Ureter (tissue), 1 donor: ENCODE data around the gene CTIF. TPM values are rescaled to one million over a fixed set of nuclear protein-coding genes. Genes with fewer than 3 reads are reported as not detected.

ENCODE experiments used
- DNase-seq: peaks from one replicate; pipeline ENCODE4 v3.0.0-alpha.2; 2020; ENCODE audit warnings: low spot score
- total RNA-seq: library from RNA; stranded (reverse); gene quantifications from one replicate; pipeline ENCODE4 v1.2.4, GENCODE V29; 2023
- donor health status: DM: yes; HTN: yes; CAD: no.

The CTIF gene
- total RNA-seq, 1 donor from 2014 or later, result 62.3 TPM

DNA sequence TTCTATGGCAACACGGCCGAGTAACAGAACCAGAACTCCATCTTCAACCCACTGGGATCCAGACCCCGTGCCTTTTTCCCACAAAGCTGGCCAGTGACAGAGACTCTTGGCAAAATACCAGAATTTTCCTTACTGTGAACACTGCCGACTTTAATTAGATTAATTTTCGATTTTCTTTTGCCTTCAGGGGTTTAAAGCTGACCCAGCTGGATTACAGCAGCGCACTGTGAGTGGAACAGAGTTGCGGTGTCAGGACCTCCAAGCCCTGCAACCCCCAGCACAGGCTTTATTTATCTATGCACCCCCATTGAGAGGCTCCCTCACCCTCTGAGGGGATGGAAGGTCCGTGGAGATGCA lies 36.4 kb downstream of the CTIF start:
- no peak for DNase-seq

DNA sequence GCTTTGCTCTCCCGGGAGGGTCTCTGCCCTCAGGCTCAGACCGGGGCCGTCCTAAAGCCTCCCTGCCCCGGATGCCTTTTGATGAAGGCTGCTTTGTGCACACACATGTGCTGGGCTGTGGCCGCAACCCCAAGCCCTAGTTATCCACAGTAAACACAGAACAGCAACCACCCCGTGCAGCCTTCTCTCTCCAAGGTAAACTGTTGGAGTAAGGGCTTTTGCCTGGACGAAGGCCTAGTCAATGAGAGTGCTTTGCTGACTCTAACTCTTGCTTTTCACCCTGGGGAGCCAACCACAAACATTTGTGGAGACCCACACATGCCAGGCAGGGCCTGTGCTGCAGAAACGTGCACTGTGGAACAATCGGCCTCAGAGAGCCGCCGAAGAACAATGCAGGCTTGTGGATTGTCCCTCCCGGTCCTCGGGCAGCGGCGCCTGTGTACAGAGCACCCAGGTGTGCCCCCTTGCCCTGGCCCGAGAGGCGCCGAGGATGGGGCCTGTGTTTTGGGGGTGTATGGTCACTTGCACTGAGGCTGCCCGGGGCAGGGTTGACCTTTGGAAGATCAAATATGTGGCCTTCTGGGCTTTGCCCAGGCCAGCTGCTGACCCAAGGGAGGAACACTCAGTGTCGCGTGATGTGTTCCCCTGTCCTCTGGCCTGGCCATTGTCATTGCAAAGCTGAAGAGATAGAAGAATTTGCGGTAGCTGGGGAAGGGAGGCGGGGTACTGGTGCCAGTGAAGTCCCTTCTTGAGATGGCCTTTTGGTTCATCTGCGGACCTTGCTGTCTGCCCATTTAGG lies 37.0 kb downstream of the CTIF start:
- DNase-seq, result no peak

DNA sequence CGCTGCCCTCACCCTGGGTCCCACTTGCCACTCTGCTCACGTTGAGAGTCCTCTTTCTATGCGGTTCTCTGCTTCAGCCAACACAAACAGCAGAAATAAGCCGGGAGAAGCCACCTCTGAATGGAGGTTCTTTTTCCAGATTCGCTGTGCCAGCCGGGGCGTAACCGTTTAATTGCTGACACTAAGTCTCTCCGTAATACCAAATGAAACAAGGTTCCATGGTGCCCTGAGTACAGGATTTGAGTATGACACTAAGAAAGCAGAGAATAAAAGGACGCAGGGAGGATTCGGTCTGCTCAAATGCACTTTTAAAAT lies 37.6 kb downstream of the CTIF start:
- DNase-seq, result no peak

DNA sequence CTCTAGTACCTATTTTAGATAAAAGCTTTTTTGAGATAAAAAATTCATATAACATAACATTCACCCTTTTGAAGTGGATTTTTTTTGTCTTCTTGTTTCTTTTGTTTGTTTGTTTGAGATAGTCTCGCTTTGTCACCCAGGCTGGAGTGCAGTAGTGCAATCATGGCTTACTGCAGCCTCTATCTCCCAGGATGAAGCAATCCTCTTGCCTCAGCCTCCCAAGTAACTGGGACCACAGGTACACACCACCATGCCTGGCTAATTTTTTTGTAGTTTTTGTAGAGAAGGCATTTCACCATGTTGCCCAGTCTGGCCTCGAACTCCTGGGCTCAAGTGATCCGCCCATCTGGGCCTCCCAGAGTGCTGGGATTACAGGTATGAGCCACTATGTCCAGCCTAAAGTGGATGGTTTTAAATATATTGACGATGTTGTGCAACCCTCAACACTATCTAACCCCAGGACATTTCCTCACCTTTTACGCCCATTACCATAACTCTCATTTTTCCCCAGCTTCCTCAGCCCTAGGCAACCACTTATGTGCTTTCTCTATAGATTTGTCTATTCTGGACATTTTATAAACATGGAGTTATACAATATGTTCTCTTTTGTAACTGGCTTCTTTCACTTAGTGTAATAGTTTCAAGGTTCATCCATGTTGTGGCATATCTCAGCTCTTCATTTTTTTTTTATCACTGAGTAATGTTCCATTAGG lies 38.8 kb downstream of the CTIF start:
- DNase-seq, result no peak

GRCh38 chr18:48578289-48578688 lies 39.5 kb downstream of the CTIF start:
- DNase-seq, result no peak

DNA sequence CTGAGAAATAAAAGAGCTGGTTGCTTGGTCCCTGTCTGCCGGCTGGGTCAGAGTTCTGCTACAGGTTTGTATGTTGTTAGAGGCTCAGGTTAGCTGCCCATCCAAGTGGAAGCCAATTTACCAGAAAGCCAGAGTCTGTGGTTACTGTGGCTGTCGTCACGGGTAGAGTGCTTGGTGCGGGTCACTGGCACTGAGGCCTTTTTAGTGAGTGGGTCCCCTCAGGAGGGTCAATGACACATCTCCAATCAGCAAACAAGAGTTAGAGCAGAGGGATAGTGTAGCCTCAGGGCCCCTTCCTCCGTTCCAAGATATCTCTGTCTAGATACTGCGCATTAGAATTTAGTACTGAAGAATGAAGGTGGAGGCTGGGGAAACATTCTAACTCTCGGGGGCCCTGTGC lies 41.2 kb downstream of the CTIF start:
- no peak for DNase-seq

DNA sequence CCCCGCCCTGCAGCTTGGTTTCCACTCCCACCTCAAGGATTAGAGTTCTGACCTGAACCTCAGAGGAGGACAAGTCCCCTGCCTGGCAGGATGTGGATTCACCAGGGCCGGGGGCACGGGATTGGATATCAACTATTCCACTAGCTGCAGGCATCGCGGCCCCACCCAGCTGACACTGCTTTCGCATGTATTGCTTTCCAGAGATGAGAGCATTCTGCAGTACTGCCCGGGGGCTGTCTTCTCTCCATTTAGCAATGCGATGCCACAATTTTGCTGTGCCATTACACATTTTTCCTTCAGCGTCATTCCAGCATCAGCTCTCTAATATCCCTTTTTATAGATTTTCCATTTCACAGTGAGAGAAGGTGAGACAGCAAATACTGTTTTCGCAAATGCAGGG lies 42.0 kb downstream of the CTIF start:
- DNase-seq, result no peak

GRCh38 chr18:48581206-48581605 lies 42.4 kb downstream of the CTIF start:
- DNase-seq, result no peak

DNA sequence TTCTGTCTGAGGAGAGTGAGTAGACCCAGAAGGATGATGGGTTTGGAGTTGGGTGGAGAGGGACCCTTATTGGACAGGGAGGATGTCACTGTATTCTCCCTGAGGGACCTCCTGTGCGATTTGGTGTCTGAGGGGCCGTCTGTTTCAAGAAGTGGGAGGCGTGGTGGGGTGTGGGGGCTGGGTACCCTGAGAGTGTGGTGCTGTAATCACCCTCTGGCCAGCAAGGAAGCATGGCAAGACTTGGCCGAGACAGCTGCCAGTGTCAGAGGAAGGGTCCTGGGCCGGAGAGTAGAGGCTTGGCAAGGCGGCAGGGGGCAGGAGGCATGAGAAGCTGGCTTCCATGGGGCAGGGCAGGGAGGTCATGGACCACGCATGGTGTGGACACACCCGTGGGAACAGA lies 43.1 kb downstream of the CTIF start:
- DNase-seq, result no peak

- no peak for DNase-seq
Measured at GRCh38 chr18:48582946-48583345, 44.1 kb downstream of the CTIF start.

DNA sequence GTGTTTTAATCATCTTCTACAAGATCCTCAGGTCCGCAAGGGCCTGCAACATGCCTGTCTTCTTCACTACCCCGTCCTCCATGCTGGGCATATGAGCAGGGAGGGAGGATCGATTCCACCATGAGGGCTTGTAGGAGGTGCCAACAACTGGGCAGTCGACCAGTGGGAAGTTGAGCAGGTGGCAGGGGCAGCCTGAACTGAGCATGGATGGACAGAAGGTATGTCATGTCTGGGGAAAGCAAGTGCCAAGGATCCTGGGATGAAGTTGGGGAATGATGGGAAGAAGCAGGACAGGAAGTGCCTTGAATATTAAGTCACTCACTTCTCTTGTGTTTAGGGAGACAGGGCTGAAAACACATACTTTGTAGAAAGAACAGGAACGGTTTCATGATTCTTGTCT lies 44.7 kb downstream of the CTIF start:
- DNase-seq, result no peak

DNA sequence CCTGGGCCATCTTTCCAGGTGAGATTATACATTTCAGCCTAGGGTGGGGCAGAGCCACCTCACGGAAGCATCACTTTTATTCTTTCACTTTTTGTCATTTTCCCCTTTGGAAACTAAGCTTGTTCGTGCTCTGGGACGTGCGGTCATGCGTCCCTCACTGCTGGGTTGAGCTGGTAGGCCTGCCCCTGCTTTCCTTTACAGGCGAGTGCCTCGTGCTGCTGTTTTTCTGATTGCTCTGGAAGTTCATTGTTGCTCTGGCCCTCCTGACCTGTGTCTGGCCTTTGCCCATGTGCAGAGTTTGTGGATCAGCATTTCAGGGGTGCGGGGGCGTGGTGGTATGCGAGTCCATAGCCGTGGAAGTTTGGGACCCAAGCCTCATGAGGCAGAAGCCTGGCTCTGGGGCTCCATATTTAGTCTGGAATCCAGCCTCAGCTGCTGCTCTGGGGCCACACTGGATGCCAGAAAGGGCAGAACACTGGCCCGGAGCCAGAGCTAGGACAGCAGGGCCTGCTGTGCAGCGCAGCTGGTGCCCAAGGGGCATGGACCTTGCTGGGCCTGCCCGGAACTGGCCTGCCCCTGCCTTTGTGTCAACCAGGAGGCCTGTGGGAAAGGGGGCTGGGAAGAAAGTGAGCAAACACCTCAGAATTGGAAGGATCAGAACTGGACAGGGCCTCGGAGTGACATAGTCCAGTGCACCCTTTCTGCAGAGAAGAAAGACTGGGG lies 51.1 kb downstream of the CTIF start:
- peak; percentile 65 for DNase-seq

GRCh38 chr18:48590678-48591077 lies 51.8 kb downstream of the CTIF start:
- DNase-seq, result no peak

DNA sequence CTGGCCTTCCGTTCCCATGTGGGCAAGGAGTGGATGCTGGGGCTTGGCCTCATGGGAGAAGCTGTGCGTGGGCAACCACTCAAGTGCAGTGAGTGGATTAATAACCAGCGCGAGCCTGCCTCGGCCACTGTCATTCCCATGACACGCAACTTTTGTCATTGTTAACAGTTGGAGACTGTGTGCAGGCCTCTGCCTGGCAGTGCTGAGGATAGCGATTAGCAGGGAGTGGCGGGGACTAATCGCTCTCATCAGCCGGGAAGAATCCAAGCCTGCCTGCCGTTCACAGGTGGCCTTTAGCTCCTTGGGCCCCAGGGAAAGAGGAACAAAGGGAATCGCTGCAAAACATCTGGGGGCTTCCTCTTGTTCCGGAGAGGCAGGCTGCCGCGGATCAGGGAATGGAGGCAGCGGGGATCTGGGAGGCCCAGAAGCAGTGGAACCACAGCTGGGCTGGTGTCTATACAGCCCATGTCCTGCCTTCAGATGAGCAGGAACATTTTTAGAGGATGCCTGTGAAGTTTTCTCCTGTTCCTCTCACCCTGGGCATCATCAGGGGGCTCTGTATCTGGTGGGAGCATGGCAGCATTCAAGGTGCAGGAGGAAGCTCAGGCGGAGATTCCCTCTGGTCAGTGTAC lies 53.8 kb downstream of the CTIF start:
- DNase-seq, result no peak

GRCh38 chr18:48594471-48595094 lies 55.8 kb downstream of the CTIF start:
- no peak for DNase-seq

GRCh38 chr18:48595703-48596218 lies 56.9 kb downstream of the CTIF start:
- DNase-seq, result no peak

DNA sequence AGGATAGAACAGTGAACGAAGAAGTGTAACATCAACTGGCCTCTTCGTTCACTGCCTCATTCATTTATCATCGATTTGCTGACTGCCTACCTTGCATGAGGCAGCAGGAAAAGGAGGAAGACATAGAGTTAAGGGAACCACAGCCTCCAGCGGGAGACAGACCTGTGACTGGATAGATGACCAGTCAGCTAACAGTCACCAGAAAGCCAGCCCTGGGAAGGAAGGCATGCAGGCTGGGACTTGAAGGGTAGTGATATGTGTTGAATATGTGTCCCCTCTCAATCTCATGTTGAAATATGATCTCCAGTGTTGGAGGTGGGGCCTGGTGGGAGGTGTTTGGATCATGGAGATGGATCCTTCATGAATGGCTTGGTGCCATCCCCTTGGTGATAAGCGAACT lies 58.3 kb downstream of the CTIF start:
- DNase-seq, result no peak

DNA sequence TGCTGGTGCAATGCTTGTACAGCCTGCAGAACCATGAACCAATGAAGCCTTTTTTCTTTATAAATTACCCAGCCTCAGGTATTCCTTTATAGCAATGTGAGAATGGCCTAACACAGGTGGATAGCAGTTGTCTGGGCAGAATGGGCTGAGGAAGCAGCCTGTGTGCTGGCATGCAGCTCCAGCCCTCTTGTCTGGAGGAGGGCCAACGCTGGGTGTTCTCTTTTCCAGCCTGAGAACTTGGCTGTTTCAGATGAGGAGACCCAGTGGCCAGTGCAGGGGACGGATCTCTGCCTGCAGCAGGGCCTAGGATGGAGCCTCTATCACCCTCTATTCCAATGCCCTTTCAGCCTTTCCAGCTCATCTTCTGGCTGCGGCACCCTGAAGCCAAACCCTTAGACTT lies 58.8 kb downstream of the CTIF start:
- no peak for DNase-seq

- DNase-seq, result no peak
Measured at GRCh38 chr18:48599391-48599790, 60.6 kb downstream of the CTIF start.

DNA sequence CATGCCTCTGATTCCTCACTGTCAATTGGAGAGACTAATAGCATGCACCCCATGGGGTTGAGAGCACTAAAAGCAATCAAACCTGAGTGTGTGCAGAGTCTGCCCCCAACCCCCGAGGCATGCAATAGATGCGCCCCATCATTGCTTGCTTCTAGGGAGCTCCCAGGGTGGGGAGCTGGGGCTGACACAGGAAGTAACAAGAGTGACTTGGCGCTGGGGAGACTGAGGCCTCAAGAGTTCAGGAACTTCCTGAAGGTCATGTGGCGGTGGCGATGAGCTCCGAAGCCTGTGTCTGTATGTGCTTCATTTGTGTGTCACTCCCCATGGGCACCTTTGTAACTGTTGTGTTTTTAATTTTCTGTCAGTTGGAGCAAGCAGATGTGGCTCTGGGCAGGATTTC lies 61.2 kb downstream of the CTIF start:
- no peak for DNase-seq

GRCh38 chr18:48600456-48601090 lies 61.7 kb downstream of the CTIF start:
- no peak for DNase-seq
